Measurements from ENCODE around the gene PRR29. TPM values are rescaled to one million over a fixed set of nuclear protein-coding genes. Genes with fewer than 3 reads are reported as not detected.
A peak's percentile ranks its signal among the peaks of the same experiment; 100 is the strongest.

Gene PRR29
- total and polyA plus RNA-seq, 2 donors, result 0.28 to 0.43 TPM

GRCh38 chr17:64025732-64026294 lies 27.7 kb downstream of the PRR29 start:
- no peaks in the 10 kb centered on the region for H3K36me3 ChIP-seq (ENCODE audit: control insufficient read depth in 2 of 2, insufficient read depth in 2 of 2, low read length in 1 of 2)
- no peaks in the 10 kb centered on the region for H3K27me3 ChIP-seq (ENCODE audit: control insufficient read depth in 2 of 2, insufficient read depth in 1 of 2, low read length in 1 of 2)
- peak overlapping the region in 1 of 2 donors; percentile 71 for H3K27ac ChIP-seq (ENCODE audit: low read depth in 1 of 2, low read length in 1 of 2)
- WGBS, result 4% methylated on average over 21 of the region's 21 CpGs
- H3K9me3 ChIP-seq (ENCODE audit: control insufficient read depth in 2 of 2, insufficient read depth in 1 of 2, low read length in 1 of 2), result peaks cover 0 to 9% of the 10 kb centered on the region in 2 donors
- peak; percentile 69 to 95 (median 85) for DNase-seq (ENCODE audit: low read depth in 6 of 9, low spot score in 9 of 9)
- H3K4me3 ChIP-seq (ENCODE audit: low read length in 2 of 2), result no peak overlapping the region
- H3K4me1 ChIP-seq (ENCODE audit: control insufficient read depth in 2 of 2, insufficient read depth in 2 of 2, low read length in 2 of 2), result peaks cover 9 to 51% of the 10 kb centered on the region in 2 donors

GRCh38 chr17:64028874-64029464 lies 30.8 kb downstream of the PRR29 start:
- Histone ChIP-seq H3K4me1 (ENCODE audit: control insufficient read depth in 2 of 2, insufficient read depth in 2 of 2, low read length in 2 of 2) (peaks cover 0 to 30% of the 10 kb centered on the region in 2 donors), H3K4me3 (ENCODE audit: low read length in 2 of 2) (no peak overlapping the region), H3K36me3 (ENCODE audit: control insufficient read depth in 2 of 2, insufficient read depth in 2 of 2, low read length in 1 of 2) (no peaks in the 10 kb centered on the region), H3K27ac (ENCODE audit: low read depth in 1 of 2, low read length in 1 of 2) (no peak overlapping the region), H3K9me3 (ENCODE audit: control insufficient read depth in 2 of 2, insufficient read depth in 1 of 2, low read length in 1 of 2) (peaks cover 0 to 9% of the 10 kb centered on the region in 2 donors), H3K27me3 (ENCODE audit: control insufficient read depth in 2 of 2, insufficient read depth in 1 of 2, low read length in 1 of 2) (no peaks in the 10 kb centered on the region)
- peak in 4 of 9 donors; percentile 60 to 76 (median 73) for DNase-seq (ENCODE audit: low read depth in 6 of 9, low spot score in 9 of 9)
- WGBS, result 31% methylated on average over 3 of the region's 3 CpGs

GRCh38 chr17:64032081-64032480 lies 33.9 kb downstream of the PRR29 start:
- DNase-seq (ENCODE audit: low read depth in 6 of 9, low spot score in 9 of 9), result no peak
- Histone ChIP-seq H3K27me3 (ENCODE audit: control insufficient read depth in 2 of 2, insufficient read depth in 1 of 2, low read length in 1 of 2) (no peaks in the 10 kb centered on the region), H3K4me3 (ENCODE audit: low read length in 2 of 2) (no peak overlapping the region), H3K4me1 (ENCODE audit: control insufficient read depth in 2 of 2, insufficient read depth in 2 of 2, low read length in 2 of 2) (peaks cover 0 to 4% of the 10 kb centered on the region in 2 donors), H3K27ac (ENCODE audit: low read depth in 1 of 2, low read length in 1 of 2) (no peak overlapping the region), H3K36me3 (ENCODE audit: control insufficient read depth in 2 of 2, insufficient read depth in 2 of 2, low read length in 1 of 2) (peaks cover 0 to 3% of the 10 kb centered on the region in 2 donors), H3K9me3 (ENCODE audit: control insufficient read depth in 2 of 2, insufficient read depth in 1 of 2, low read length in 1 of 2) (peaks cover 0 to 1% of the 10 kb centered on the region in 2 donors)
- 98% methylated on average over 4 of the region's 4 CpGs for WGBS

- 95% methylated on average over 14 of the region's 14 CpGs for WGBS
- peaks cover 7 to 16% of the 10 kb centered on the region in 2 donors for H3K36me3 ChIP-seq (ENCODE audit: control insufficient read depth in 2 of 2, insufficient read depth in 2 of 2, low read length in 1 of 2)
- H3K27me3 ChIP-seq (ENCODE audit: control insufficient read depth in 2 of 2, insufficient read depth in 1 of 2, low read length in 1 of 2), result no peaks in the 10 kb centered on the region
- DNase-seq (ENCODE audit: low read depth in 6 of 9, low spot score in 9 of 9), result no peak
- H3K4me3 ChIP-seq (ENCODE audit: low read length in 2 of 2), result no peak overlapping the region
- H3K4me1 ChIP-seq (ENCODE audit: control insufficient read depth in 2 of 2, insufficient read depth in 2 of 2, low read length in 2 of 2), result no peaks in the 10 kb centered on the region
- H3K27ac ChIP-seq (ENCODE audit: low read depth in 1 of 2, low read length in 1 of 2), result no peak overlapping the region
- H3K9me3 ChIP-seq (ENCODE audit: control insufficient read depth in 2 of 2, insufficient read depth in 1 of 2, low read length in 1 of 2), result no peaks in the 10 kb centered on the region
Observed at GRCh38 chr17:64036198-64036922, 38.2 kb downstream of the PRR29 start.

GRCh38 chr17:64037180-64037579 lies 39.0 kb downstream of the PRR29 start:
- H3K27me3 ChIP-seq (ENCODE audit: control insufficient read depth in 2 of 2, insufficient read depth in 1 of 2, low read length in 1 of 2), result no peaks in the 10 kb centered on the region
- no peaks in the 10 kb centered on the region for H3K9me3 ChIP-seq (ENCODE audit: control insufficient read depth in 2 of 2, insufficient read depth in 1 of 2, low read length in 1 of 2)
- peaks cover 7 to 23% of the 10 kb centered on the region in 2 donors for H3K36me3 ChIP-seq (ENCODE audit: control insufficient read depth in 2 of 2, insufficient read depth in 2 of 2, low read length in 1 of 2)
- H3K27ac ChIP-seq (ENCODE audit: low read depth in 1 of 2, low read length in 1 of 2), result no peak overlapping the region
- H3K4me3 ChIP-seq (ENCODE audit: low read length in 2 of 2), result no peak overlapping the region
- H3K4me1 ChIP-seq (ENCODE audit: control insufficient read depth in 2 of 2, insufficient read depth in 2 of 2, low read length in 2 of 2), result peaks cover 0 to 3% of the 10 kb centered on the region in 2 donors
- DNase-seq (ENCODE audit: low read depth in 6 of 9, low spot score in 9 of 9), result no peak
- 90% methylated on average over 6 of the region's 6 CpGs for WGBS

- Histone ChIP-seq H3K4me3 (ENCODE audit: low read length in 2 of 2) (no peak overlapping the region), H3K27ac (ENCODE audit: low read depth in 1 of 2, low read length in 1 of 2) (no peak overlapping the region), H3K36me3 (ENCODE audit: control insufficient read depth in 2 of 2, insufficient read depth in 2 of 2, low read length in 1 of 2) (peaks cover 7 to 24% of the 10 kb centered on the region in 2 donors), H3K9me3 (ENCODE audit: control insufficient read depth in 2 of 2, insufficient read depth in 1 of 2, low read length in 1 of 2) (no peaks in the 10 kb centered on the region), H3K4me1 (ENCODE audit: control insufficient read depth in 2 of 2, insufficient read depth in 2 of 2, low read length in 2 of 2) (peaks cover 0 to 3% of the 10 kb centered on the region in 2 donors), H3K27me3 (ENCODE audit: control insufficient read depth in 2 of 2, insufficient read depth in 1 of 2, low read length in 1 of 2) (no peaks in the 10 kb centered on the region)
- no peak for DNase-seq (ENCODE audit: low read depth in 6 of 9, low spot score in 9 of 9)
- 97% methylated on average over 5 of the region's 5 CpGs for WGBS
Observed at GRCh38 chr17:64037802-64038201, 39.7 kb downstream of the PRR29 start.

- H3K4me3 ChIP-seq (ENCODE audit: low read length in 2 of 2), result no peak overlapping the region
- peaks cover 12 to 31% of the 10 kb centered on the region in 2 donors for H3K36me3 ChIP-seq (ENCODE audit: control insufficient read depth in 2 of 2, insufficient read depth in 2 of 2, low read length in 1 of 2)
- H3K27ac ChIP-seq (ENCODE audit: low read depth in 1 of 2, low read length in 1 of 2), result no peak overlapping the region
- H3K9me3 ChIP-seq (ENCODE audit: control insufficient read depth in 2 of 2, insufficient read depth in 1 of 2, low read length in 1 of 2), result no peaks in the 10 kb centered on the region
- H3K27me3 ChIP-seq (ENCODE audit: control insufficient read depth in 2 of 2, insufficient read depth in 1 of 2, low read length in 1 of 2), result no peaks in the 10 kb centered on the region
- DNase-seq (ENCODE audit: low read depth in 6 of 9, low spot score in 9 of 9), result no peak
- 92% methylated on average over 16 of the region's 16 CpGs for WGBS
- H3K4me1 ChIP-seq (ENCODE audit: control insufficient read depth in 2 of 2, insufficient read depth in 2 of 2, low read length in 2 of 2), result peaks cover 0 to 3% of the 10 kb centered on the region in 2 donors
Observed at GRCh38 chr17:64038331-64039105, 40.4 kb downstream of the PRR29 start.

GRCh38 chr17:64039106-64039400 lies 40.9 kb downstream of the PRR29 start:
- DNase-seq (ENCODE audit: low read depth in 6 of 9, low spot score in 9 of 9), result no peak
- H3K4me3 ChIP-seq (ENCODE audit: low read length in 2 of 2), result no peak overlapping the region
- H3K4me1 ChIP-seq (ENCODE audit: control insufficient read depth in 2 of 2, insufficient read depth in 2 of 2, low read length in 2 of 2), result peaks cover 0 to 3% of the 10 kb centered on the region in 2 donors
- H3K9me3 ChIP-seq (ENCODE audit: control insufficient read depth in 2 of 2, insufficient read depth in 1 of 2, low read length in 1 of 2), result no peaks in the 10 kb centered on the region
- H3K36me3 ChIP-seq (ENCODE audit: control insufficient read depth in 2 of 2, insufficient read depth in 2 of 2, low read length in 1 of 2), result peaks cover 17 to 36% of the 10 kb centered on the region in 2 donors
- no peak overlapping the region for H3K27ac ChIP-seq (ENCODE audit: low read depth in 1 of 2, low read length in 1 of 2)
- 94% methylated on average over 3 of the region's 3 CpGs for WGBS
- H3K27me3 ChIP-seq (ENCODE audit: control insufficient read depth in 2 of 2, insufficient read depth in 1 of 2, low read length in 1 of 2), result no peaks in the 10 kb centered on the region

GRCh38 chr17:64040206-64040605 lies 42.1 kb downstream of the PRR29 start:
- no peak for DNase-seq (ENCODE audit: low read depth in 6 of 9, low spot score in 9 of 9)
- WGBS, result 93% methylated on average over 6 of the region's 6 CpGs
- no peak overlapping the region for H3K4me3 ChIP-seq (ENCODE audit: low read length in 2 of 2)

More at GRCh38 chr17:64040206-64040605, 42.1 kb downstream of the PRR29 start:
- Histone ChIP-seq H3K4me1 (ENCODE audit: control insufficient read depth in 2 of 2, insufficient read depth in 2 of 2, low read length in 2 of 2) (peaks cover 0 to 3% of the 10 kb centered on the region in 2 donors), H3K36me3 (ENCODE audit: control insufficient read depth in 2 of 2, insufficient read depth in 2 of 2, low read length in 1 of 2) (peaks cover 28 to 48% of the 10 kb centered on the region in 2 donors), H3K27me3 (ENCODE audit: control insufficient read depth in 2 of 2, insufficient read depth in 1 of 2, low read length in 1 of 2) (no peaks in the 10 kb centered on the region), H3K27ac (ENCODE audit: low read depth in 1 of 2, low read length in 1 of 2) (no peak overlapping the region), H3K9me3 (ENCODE audit: control insufficient read depth in 2 of 2, insufficient read depth in 1 of 2, low read length in 1 of 2) (no peaks in the 10 kb centered on the region)
